K562 (cell line): ENCODE results near the gene PSMG3. TPM values are rescaled to one million over a fixed set of nuclear protein-coding genes. Genes with fewer than 3 reads are reported as not detected.

Source experiments
- ATAC-seq: fragments of 200-7000 bp; cut with Tn5 transposase; 3 replicates; pipeline ENCODE4 v1.9.1; 2020; ENCODE audit warnings: moderate library complexity
- BruUV-seq: library from RNA; stranded (reverse); fragments of 400-500 nt; replicated peaks from 2 replicates; lab custom pipeline; 2021; lab: Mats Ljungman, UMichigan
- CTCF ChIA-PET: fragments of 300-600 bp; formaldehyde crosslinking; extraction: SDS; loops from one replicate; lab custom pipeline; 2021; ENCODE audit warnings: low intra/inter-chr PET ratio; lab: Yijun Ruan, JAX
- POLR2A ChIA-PET: fragments of 300-600, 350-650 bp; sonication (Branson Sonifier 250); formaldehyde crosslinking; extraction: SDS; loops from one replicate; lab custom pipeline; 2021; ENCODE audit warnings: antibody characterized with exemption, inconsistent platforms; lab: Yijun Ruan, JAX
- DNase-seq, 4 experiments: peaks; one replicate each; pipeline versions ENCODE4 v3.0.0 to v3.0.0-alpha.2; 2011 to 2018; ENCODE audit warnings: low spot score in 3 of 4, mixed read lengths in 3 of 4; ENCODE audit errors: extremely low read depth in 1 of 4
- FAIRE-seq: peaks from 2 replicates; lab custom pipeline; 2011; peaks lifted over from hg19 to GRCh38; lab: Jason Lieb, UNC
- H2AFZ ChIP-seq: 2 replicates; pipeline ENCODE4 v1.6.0; 2011; ENCODE audit warnings: low read depth, low read length, control low read depth, inconsistent platforms
- H3K27ac ChIP-seq: fragments of 200-600 bp; 3 replicates; pipeline ENCODE4 v1.8.0; 2011; ENCODE audit warnings: low read depth, mild to moderate bottlenecking, control low read depth, inconsistent platforms, low read length, moderate library complexity, mixed read lengths; ENCODE audit errors: extremely low read depth
- H3K27me3 ChIP-seq, 2 experiments: fragments of 300-600 bp in 1 of 2; 2 replicates in 1 of 2; 3 replicates in 1 of 2; pipeline versions ENCODE4 v1.6.0 to v1.8.0; 2011; ENCODE audit warnings: inconsistent platforms in 2 of 2, low read length in 2 of 2, mild to moderate bottlenecking in 1 of 2, mixed read lengths in 1 of 2, moderate library complexity in 1 of 2; ENCODE audit not compliant: control insufficient read depth in 2 of 2, insufficient read depth in 2 of 2
- H3K36me3 ChIP-seq: fragments of 300-600 bp; 3 replicates; pipeline ENCODE4 v1.8.0; 2011; ENCODE audit warnings: mild to moderate bottlenecking, low read length, inconsistent platforms; ENCODE audit not compliant: control insufficient read depth, insufficient read depth
- H3K4me1 ChIP-seq, 2 experiments: fragments of 200-600 bp in 1 of 2; replicated peaks in 1 of 2; 2 replicates in 1 of 2; 3 replicates in 1 of 2; pipeline versions ENCODE4 v1.5.1 to v1.8.0; 2011; ENCODE audit warnings: inconsistent platforms in 2 of 2, low read length in 2 of 2, mild to moderate bottlenecking in 1 of 2, mixed read lengths in 1 of 2, moderate library complexity in 1 of 2; ENCODE audit not compliant: control insufficient read depth in 2 of 2, insufficient read depth in 2 of 2
- H3K4me2 ChIP-seq: 2 replicates; pipeline ENCODE4 v1.6.1; 2011; ENCODE audit warnings: low read length, control low read depth, inconsistent platforms, mixed read lengths; ENCODE audit not compliant: insufficient read depth
- H3K4me3 ChIP-seq: fragments of 200-600 bp; sonication (generic), shearing (Covaris generic); 2 replicates; pipeline ENCODE4 v1.5.1; 2016; ENCODE audit warnings: control low read depth, inconsistent platforms
- H3K79me2 ChIP-seq: fragments of 200-600 bp; 3 replicates; pipeline ENCODE4 v1.8.0; 2011; ENCODE audit warnings: low read length, inconsistent platforms; ENCODE audit not compliant: control insufficient read depth, insufficient read depth
- H3K9ac ChIP-seq, 2 experiments: 2 replicates each; pipeline versions ENCODE4 v1.6.0 to v1.6.1; 2011; ENCODE audit warnings: low read depth in 2 of 2, low read length in 2 of 2, control low read depth in 1 of 2, inconsistent platforms in 1 of 2, mild to moderate bottlenecking in 1 of 2, mixed read lengths in 1 of 2; ENCODE audit not compliant: insufficient read depth in 1 of 2
- H3K9me1 ChIP-seq: one replicate; pipeline ENCODE4 v1.6.0; 2011; ENCODE audit warnings: inconsistent platforms, mild to moderate bottlenecking, low read length, moderate library complexity; ENCODE audit not compliant: control insufficient read depth, insufficient read depth
- H3K9me3 ChIP-seq: replicated peaks from 2 replicates; pipeline ENCODE4 v1.5.1; 2011; ENCODE audit warnings: low read depth, low read length, inconsistent platforms; ENCODE audit not compliant: control insufficient read depth, insufficient read depth
- H4K20me1 ChIP-seq: replicated peaks from 2 replicates; pipeline ENCODE4 v1.6.1; 2011; ENCODE audit warnings: low read length, inconsistent platforms, mixed read lengths; ENCODE audit not compliant: control insufficient read depth, insufficient read depth
- CC2D1A ChIP-seq: fragments of 450-650 bp; IDR thresholded peaks from 2 replicates; pipeline ENCODE4 v1.6.1; 2017; ENCODE audit warnings: mild to moderate bottlenecking
- DNMT1 ChIP-seq: fragments of 450-650 bp; IDR thresholded peaks from 2 replicates; pipeline ENCODE4 v1.6.1; 2016; ENCODE audit warnings: antibody characterized with exemption, mild to moderate bottlenecking
- HDAC8 ChIP-seq: fragments of 450-650 bp; IDR thresholded peaks from 2 replicates; pipeline ENCODE4 v1.6.1; 2016; ENCODE audit warnings: mild to moderate bottlenecking, missing genetic modification characterization, moderate library complexity, missing compliant biosample characterization
- POLR2H ChIP-seq: IDR thresholded peaks from 2 replicates; pipeline ENCODE4 v1.6.1; 2016; ENCODE audit warnings: missing genetic modification characterization, low read depth, mild to moderate bottlenecking, control low read depth, missing compliant biosample characterization, moderate library complexity
- PTTG1 ChIP-seq: fragments of 450-650 bp; IDR thresholded peaks from 2 replicates; pipeline ENCODE4 v1.6.1; 2016; ENCODE audit warnings: low read depth, mild to moderate bottlenecking, missing genetic modification characterization, missing compliant biosample characterization
- TAF1 ChIP-seq: IDR thresholded peaks from 2 replicates; pipeline ENCODE4 v1.6.1; 2011; ENCODE audit warnings: mild to moderate bottlenecking, low read length, moderate library complexity; ENCODE audit not compliant: insufficient read depth, control insufficient read depth, severe bottlenecking; ENCODE audit errors: extremely low read depth
- TBP ChIP-seq: optimal IDR thresholded peaks from 2 replicates; pipeline ENCODE3; 2011; ENCODE audit warnings: low read depth, low read length, improper control_type of control experiment
- ZSCAN32 ChIP-seq: fragments of 450-650 bp; formaldehyde crosslinking; IDR thresholded peaks from 2 replicates; pipeline ENCODE4 v1.4.0; 2020; ENCODE audit warnings: mild to moderate bottlenecking, moderate library complexity
- WGBS: fragments of 100-300 bp; shearing (Covaris generic); methylation state at CpG from one replicate; pipeline ENCODE4 v1.1.6; 2016; ENCODE audit warnings: low coverage, mixed read lengths; ENCODE audit not compliant: insufficient coverage; ENCODE audit errors: missing lambda C conversion rate; 5-methylcytosine and 5-hydroxymethylcytosine counted together
- in situ Hi-C: fragments of 300-500 bp; cut with MboI; formaldehyde crosslinking; loops from 4 replicates; pipeline ENCODE4 v1.15.0; 2018; ENCODE audit warnings: inconsistent platforms, mixed read lengths
- intact Hi-C: fragments of 100-400 bp; cut with micrococcal nuclease; formaldehyde crosslinking; loops from 2 replicates; pipeline ENCODE4 v1.14.2; 2022
- polyA plus RNA-seq, 8 experiments: library from polyadenylated mRNA; depleted of rRNA in 4 of 8; stranded (reverse) in 5 of 8; unstranded in 3 of 8; fragments of >200 nt; fragmentation: Nextera tagmentation in 2 of 8; fragmentation: Illumina TruSeq in 1 of 8; extraction: Ambion mirVana in 2 of 8; extraction: Trizol in 1 of 8; gene quantifications; 2 replicates each; pipeline versions ENCODE4 v1.2.1 to v1.2.3, GENCODE V29; 2011 to 2014; ENCODE audit warnings: inconsistent platforms in 1 of 8, missing spikeins in 1 of 8
- total RNA-seq, 7 experiments: library from RNA; depleted of rRNA in 6 of 7; stranded (reverse); fragments of >200 nt in 6 of 7; fragmentation: Illumina TruSeq in 2 of 7; extraction: Trizol in 2 of 7; gene quantifications; 2 replicates each; pipeline versions ENCODE4 v1.2.1 to v1.2.3, GENCODE V29; 2011 to 2021; ENCODE audit warnings: low replicate concordance in 1 of 7
- TF ChIP-seq, protein P1 (sequence below): fragments of 450-650 bp; IDR thresholded peaks from 2 replicates; pipeline ENCODE4 v1.6.1; 2016
- TF ChIP-seq, protein P2 (sequence below): fragments of 450-650 bp; IDR thresholded peaks from 2 replicates; pipeline ENCODE4 v1.6.1; 2018; ENCODE audit not compliant: partially characterized antibody
- TF ChIP-seq, protein P3 (sequence below): fragments of 250-450 bp; sonication (Bioruptor Pico); IDR thresholded peaks from 2 replicates; pipeline ENCODE4 v1.4.0; 2020

Gene PSMG3
- total and polyA plus RNA-seq, 9 of the 15 experiments (the other 6 are each of a cell fraction or from before 2014, with no cell fraction given) = 34.8 to 122 (median 80.1) TPM

- TF ChIP-seq DNMT1 (no peak), POLR2H (no peak), TBP (no peak), PTTG1 (no peak), ZSCAN32 (CRISPR knock-in tag) (no peak)
- TF ChIP-seq, protein P1, sequence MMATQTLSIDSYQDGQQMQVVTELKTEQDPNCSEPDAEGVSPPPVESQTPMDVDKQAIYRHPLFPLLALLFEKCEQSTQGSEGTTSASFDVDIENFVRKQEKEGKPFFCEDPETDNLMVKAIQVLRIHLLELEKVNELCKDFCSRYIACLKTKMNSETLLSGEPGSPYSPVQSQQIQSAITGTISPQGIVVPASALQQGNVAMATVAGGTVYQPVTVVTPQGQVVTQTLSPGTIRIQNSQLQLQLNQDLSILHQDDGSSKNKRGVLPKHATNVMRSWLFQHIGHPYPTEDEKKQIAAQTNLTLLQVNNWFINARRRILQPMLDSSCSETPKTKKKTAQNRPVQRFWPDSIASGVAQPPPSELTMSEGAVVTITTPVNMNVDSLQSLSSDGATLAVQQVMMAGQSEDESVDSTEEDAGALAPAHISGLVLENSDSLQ = no peak
These were observed 28.5 kb upstream of the PSMG3 start (continued) for GRCh38 chr7:1598286-1598685.

- WGBS = 7% methylated on average over 10 of the region's 11 CpGs
- no peak for FAIRE-seq
- TF ChIP-seq, protein P2, sequence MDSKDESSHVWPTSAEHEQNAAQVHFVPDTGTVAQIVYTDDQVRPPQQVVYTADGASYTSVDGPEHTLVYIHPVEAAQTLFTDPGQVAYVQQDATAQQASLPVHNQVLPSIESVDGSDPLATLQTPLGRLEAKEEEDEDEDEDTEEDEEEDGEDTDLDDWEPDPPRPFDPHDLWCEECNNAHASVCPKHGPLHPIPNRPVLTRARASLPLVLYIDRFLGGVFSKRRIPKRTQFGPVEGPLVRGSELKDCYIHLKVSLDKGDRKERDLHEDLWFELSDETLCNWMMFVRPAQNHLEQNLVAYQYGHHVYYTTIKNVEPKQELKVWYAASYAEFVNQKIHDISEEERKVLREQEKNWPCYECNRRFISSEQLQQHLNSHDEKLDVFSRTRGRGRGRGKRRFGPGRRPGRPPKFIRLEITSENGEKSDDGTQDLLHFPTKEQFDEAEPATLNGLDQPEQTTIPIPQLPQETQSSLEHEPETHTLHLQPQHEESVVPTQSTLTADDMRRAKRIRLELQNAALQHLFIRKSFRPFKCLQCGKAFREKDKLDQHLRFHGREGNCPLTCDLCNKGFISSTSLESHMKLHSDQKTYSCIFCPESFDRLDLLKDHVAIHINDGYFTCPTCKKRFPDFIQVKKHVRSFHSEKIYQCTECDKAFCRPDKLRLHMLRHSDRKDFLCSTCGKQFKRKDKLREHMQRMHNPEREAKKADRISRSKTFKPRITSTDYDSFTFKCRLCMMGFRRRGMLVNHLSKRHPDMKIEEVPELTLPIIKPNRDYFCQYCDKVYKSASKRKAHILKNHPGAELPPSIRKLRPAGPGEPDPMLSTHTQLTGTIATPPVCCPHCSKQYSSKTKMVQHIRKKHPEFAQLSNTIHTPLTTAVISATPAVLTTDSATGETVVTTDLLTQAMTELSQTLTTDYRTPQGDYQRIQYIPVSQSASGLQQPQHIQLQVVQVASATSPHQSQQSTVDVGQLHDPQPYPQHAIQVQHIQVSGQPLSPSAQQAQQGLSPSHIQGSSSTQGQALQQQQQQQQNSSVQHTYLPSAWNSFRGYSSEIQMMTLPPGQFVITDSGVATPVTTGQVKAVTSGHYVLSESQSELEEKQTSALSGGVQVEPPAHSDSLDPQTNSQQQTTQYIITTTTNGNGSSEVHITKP = no peak
- TF ChIP-seq CC2D1A (no peak), HDAC8 (tag) (no peak), TAF1 (no peak)
- TF ChIP-seq, protein P3, sequence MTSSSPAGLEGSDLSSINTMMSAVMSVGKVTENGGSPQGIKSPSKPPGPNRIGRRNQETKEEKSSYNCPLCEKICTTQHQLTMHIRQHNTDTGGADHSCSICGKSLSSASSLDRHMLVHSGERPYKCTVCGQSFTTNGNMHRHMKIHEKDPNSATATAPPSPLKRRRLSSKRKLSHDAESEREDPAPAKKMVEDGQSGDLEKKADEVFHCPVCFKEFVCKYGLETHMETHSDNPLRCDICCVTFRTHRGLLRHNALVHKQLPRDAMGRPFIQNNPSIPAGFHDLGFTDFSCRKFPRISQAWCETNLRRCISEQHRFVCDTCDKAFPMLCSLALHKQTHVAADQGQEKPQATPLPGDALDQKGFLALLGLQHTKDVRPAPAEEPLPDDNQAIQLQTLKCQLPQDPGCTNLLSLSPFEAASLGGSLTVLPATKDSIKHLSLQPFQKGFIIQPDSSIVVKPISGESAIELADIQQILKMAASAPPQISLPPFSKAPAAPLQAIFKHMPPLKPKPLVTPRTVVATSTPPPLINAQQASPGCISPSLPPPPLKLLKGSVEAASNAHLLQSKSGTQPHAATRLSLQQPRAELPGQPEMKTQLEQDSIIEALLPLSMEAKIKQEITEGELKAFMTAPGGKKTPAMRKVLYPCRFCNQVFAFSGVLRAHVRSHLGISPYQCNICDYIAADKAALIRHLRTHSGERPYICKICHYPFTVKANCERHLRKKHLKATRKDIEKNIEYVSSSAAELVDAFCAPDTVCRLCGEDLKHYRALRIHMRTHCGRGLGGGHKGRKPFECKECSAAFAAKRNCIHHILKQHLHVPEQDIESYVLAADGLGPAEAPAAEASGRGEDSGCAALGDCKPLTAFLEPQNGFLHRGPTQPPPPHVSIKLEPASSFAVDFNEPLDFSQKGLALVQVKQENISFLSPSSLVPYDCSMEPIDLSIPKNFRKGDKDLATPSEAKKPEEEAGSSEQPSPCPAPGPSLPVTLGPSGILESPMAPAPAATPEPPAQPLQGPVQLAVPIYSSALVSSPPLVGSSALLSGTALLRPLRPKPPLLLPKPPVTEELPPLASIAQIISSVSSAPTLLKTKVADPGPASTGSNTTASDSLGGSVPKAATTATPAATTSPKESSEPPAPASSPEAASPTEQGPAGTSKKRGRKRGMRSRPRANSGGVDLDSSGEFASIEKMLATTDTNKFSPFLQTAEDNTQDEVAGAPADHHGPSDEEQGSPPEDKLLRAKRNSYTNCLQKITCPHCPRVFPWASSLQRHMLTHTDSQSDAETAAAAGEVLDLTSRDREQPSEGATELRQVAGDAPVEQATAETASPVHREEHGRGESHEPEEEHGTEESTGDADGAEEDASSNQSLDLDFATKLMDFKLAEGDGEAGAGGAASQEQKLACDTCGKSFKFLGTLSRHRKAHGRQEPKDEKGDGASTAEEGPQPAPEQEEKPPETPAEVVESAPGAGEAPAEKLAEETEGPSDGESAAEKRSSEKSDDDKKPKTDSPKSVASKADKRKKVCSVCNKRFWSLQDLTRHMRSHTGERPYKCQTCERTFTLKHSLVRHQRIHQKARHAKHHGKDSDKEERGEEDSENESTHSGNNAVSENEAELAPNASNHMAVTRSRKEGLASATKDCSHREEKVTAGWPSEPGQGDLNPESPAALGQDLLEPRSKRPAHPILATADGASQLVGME = no peak
These were observed 28.0 kb upstream of the PSMG3 start for GRCh38 chr7:1597791-1598190.

More at GRCh38 chr7:1597791-1598190, 28.0 kb upstream of the PSMG3 start:
- Histone ChIP-seq H3K9me1 (peaks cover 2% of the 10 kb centered on the region), H2AFZ (no peak overlapping the region), H3K27ac (no peak overlapping the region), H3K36me3 (no peaks in the 10 kb centered on the region), H4K20me1 (peaks cover 9% of the 10 kb centered on the region), H3K9ac (no peak overlapping the region), H3K27me3 (peaks cover 53 to 78% of the 10 kb centered on the region in 2 experiments; a peak in 4 of 5 replicates), H3K4me3 (no peak overlapping the region), H3K79me2 (no peaks in the 10 kb centered on the region), H3K4me2 (no peak overlapping the region), H3K4me1 (peaks cover 0 to 21% of the 10 kb centered on the region in 2 experiments; a peak in 3 of 5 replicates), H3K9me3 (no peaks in the 10 kb centered on the region; the same call in 1 of the 2 replicates)
- intact Hi-C loops (no loop called here), in situ Hi-C loops (no loop called here)
- BruUV-seq = no TSS peak
- CTCF ChIA-PET = no interaction called here
- DNase-seq (no peak), ATAC-seq (no peak)
- POLR2A ChIA-PET = interaction anchor here (0.7 kb wide), 1 partner anchor 17 kb away, joined by 4 read pairs; no protein-coding TSS in a partner anchor
